Stimulated activated naive CD4-positive, alpha-beta T cell treated with Interleukin-2 at 50 U/mL for 16 hours (primary cell): Measurements from ENCODE around the gene CTNNBL1.

Source experiments
- DNase-seq: peaks from one replicate; lab custom pipeline; 2025; lab: John Stamatoyannopoulos, UW

CTNNBL1 gene

DNA sequence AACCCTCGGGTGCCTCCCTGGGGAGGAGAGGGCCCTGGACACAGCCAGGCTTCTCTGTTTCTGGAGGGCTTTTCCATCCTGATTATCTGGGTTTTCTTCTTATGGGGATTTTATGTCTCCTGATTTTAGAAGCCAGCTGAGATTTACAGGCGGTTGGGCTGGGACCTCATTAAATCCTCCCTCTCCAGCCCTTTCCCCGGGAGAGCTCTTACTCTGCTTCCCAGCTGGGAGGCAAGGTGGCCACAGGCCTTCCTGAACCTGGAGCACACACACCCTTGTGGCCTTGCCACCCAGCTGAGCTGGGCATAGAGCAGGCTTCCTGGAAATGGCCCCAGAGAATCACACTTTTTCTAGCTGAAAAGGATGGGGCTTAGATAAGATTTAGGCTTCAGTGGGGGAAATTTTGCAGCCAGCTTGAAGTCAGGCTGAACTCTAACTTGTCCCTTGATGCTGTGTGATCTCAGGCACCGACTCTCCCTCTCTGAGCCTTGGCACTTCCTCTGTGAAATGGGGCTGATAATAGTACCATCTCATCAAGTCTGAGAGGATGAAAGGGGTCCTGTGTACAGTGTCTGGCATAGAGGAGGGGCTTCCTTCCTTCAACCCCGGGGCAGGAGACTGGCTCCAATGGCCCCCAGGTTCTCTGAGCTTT lies 225.7 kb downstream of the CTNNBL1 start:
- DNase-seq, result no peak

DNA sequence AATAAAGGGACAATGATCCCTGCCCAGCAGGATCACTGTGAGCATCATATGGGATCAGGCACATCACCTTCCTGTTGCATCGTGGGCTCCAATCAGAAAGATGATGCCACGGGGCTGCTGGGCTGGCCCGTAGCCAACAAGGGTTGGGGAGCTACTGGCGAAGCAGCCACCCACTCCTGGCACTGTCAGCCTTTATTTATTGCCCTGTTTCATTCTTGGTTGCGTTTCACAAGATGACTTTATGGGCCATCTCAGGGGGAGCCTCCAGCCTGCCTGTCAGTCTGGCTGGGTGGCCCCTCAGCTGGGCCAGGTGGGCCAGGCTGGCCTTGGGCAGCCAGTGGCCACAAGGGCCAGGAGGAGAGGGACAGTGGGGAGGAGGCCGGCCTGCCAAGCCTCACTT lies 226.4 kb downstream of the CTNNBL1 start:
- DNase-seq, result no peak

DNA sequence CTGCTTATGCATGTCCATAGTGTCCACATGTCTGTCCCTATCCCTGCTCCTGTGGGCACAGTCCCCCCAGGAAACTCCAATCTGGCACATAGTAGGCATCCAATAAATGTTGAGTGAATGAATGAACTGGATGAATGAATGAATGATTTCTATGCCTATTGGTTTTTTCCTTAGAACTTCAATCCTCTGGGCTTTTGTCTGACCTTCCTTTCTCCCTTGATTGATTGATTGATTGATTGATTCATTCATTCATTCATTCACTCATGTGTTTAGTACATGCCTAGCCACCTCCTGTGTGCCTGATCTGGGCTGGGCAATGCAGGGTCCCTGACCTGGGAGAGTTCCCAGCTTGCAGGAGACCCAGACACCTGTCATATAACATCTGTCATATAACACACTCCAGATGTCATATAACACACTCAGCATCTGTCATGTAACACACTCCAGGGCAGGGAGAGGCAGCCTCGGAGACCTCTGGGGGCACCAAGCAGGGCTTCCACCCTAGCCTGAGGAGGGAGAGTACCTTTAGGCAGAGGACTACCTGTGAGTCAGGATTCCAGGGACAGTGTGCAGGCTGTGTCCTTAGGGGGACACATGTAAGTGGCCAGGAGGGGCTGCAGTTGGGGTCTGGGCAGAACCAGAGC lies 227.0 kb downstream of the CTNNBL1 start:
- DNase-seq, result no peak

DNA sequence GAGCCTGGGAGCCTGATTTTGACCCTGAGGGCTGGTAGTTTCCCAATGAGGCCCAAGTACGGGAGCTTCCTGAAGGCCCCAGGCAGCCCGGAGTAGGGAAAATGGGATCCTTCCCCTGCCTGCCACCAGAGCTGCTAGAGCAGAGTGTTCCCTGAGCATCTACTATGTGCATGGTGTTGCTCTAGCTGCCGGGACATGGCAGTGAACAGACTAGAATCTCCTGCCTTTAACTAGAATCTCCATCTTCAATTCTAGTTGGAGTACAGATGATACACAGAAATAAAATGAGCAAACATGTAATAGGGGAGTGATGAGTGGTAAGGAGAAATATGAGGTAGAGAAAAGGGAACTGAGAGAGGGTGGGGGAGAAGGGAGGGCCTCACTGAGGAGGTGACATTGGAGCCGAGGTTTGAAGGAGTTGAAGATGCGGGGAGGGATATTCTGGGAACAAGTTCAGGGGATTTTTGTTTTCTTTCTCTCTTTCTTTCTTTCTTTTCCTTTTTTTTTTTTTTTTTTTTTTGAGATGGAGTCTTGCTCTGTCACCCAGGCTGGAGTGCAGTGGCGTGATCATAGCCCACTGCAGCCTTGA lies 227.6 kb downstream of the CTNNBL1 start:
- DNase-seq, result no peak
